ENCODE results near the gene ANXA4. TPM values are rescaled to one million over a fixed set of nuclear protein-coding genes. Genes with fewer than 3 reads are reported as not detected.

The ANXA4 gene
- total RNA-seq, 2 experiments from 2014 or later: 14.6 to 17.5 TPM

DNA sequence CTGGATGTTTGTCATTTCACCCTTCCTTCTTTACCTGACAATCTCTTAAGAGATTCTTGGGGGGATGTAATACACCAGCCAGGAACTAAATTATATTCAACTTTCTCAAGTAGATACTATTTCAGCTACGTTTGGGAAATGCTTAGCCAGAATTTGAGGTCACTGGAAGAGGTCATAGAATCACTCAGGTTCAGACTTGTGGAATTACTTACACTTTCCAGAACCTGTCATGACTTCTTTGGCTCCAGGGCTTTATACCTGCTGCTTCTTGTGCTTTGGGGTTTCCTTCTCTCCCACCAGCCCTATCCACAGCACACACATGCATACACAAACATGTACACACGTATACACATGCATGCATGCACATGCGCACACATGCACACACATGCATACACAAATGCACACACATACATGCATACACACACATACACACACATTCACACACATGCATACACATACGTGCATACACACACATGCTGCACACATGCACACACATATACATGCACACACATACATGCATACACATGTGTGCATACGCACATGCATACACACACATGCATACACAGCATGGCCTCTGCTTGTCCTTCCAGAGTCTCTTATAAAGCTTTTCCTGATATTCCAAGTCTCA lies 23.5 kb upstream of the ANXA4 start:
- no peak overlapping the region for H3K27ac Mint-ChIP-seq
- TF ChIP-seq, protein P1, sequence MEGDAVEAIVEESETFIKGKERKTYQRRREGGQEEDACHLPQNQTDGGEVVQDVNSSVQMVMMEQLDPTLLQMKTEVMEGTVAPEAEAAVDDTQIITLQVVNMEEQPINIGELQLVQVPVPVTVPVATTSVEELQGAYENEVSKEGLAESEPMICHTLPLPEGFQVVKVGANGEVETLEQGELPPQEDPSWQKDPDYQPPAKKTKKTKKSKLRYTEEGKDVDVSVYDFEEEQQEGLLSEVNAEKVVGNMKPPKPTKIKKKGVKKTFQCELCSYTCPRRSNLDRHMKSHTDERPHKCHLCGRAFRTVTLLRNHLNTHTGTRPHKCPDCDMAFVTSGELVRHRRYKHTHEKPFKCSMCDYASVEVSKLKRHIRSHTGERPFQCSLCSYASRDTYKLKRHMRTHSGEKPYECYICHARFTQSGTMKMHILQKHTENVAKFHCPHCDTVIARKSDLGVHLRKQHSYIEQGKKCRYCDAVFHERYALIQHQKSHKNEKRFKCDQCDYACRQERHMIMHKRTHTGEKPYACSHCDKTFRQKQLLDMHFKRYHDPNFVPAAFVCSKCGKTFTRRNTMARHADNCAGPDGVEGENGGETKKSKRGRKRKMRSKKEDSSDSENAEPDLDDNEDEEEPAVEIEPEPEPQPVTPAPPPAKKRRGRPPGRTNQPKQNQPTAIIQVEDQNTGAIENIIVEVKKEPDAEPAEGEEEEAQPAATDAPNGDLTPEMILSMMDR (IDR thresholded peaks at IDR 0.05): no peak
- no peak overlapping the region for H3K4me3 Mint-ChIP-seq
- ChIA-PET CTCF (interaction anchor here (1.2 to 9.3 kb wide), 3 partner anchors 99 to 152 kb away, joined by 3 to 76 read pairs (median 7); no protein-coding TSS in a partner anchor), POLR2A (no interaction called here)
- no peak for ATAC-seq
- intact Hi-C loops (cut with micrococcal nuclease): no loop called here
- H3K9me3 Mint-ChIP-seq: no peaks in the 10 kb centered on the region
- peaks cover 10% of the 10 kb centered on the region for H3K4me1 Mint-ChIP-seq (ENCODE audit: low read depth)
- H3K27me3 Mint-ChIP-seq: no peaks in the 10 kb centered on the region
- H3K36me3 Mint-ChIP-seq (ENCODE audit: low read depth): no peaks in the 10 kb centered on the region
- no peak for DNase-seq

DNA sequence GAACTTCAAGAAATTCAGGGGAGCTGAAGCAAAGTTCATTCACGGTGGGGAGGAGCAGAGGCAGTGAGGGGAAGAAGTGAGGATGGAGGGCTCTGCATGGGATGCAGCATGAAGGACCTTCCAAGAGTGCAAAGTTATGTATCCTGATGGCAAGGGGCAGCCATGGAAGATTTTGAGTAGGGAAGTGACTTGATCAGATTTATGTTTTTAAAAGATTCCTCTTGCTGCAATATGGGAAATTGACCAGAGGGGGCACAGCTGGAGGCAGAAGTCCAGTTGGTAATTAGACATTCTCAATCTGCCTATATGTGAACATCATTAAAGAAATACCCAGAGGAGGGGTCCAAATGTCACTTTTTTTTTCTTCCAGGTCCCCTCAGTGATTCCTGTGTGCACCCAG lies 21.5 kb upstream of the ANXA4 start:
- Mint-ChIP-seq H3K4me1 (ENCODE audit: low read depth) (peaks cover 6% of the 10 kb centered on the region), H3K36me3 (ENCODE audit: low read depth) (no peaks in the 10 kb centered on the region), H3K4me3 (no peak overlapping the region), H3K9me3 (no peaks in the 10 kb centered on the region), H3K27me3 (no peaks in the 10 kb centered on the region), H3K27ac (no peak overlapping the region)
- DNase-seq (no peak), ATAC-seq (no peak)
- intact Hi-C loops (cut with micrococcal nuclease): no loop called here
- TF ChIP-seq, protein P1 (IDR thresholded peaks at IDR 0.05): no peak
- CTCF ChIA-PET: interaction anchor here (1.0 to 9.3 kb wide), 5 partner anchors 9 to 160 kb away, joined by 3 to 76 read pairs (median 6); no protein-coding TSS in a partner anchor
- POLR2A ChIA-PET: no interaction called here

DNA sequence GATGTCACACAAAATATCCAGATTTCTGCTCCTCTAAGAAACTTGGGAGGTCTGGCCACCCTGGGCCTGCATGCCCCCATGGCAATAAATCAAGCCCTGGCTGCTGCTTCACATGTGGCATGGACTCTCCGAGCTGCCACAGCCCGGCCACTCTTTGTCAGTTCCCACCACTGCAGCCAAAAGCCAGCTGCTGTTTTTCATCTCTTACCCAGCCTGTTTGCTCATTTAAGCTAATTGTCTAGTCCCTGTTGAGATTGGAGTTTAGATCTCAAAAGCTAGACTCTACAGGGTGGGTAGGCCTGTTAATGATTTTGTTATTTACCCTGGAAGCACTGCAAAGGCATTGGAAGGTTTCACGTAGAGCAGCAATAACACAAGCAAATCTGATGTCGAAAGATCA lies 20.9 kb upstream of the ANXA4 start:
- ChIA-PET CTCF (interaction anchor here (1.0 to 9.3 kb wide), 2 partner anchors 95 to 155 kb away, joined by 11 to 76 read pairs; no protein-coding TSS in a partner anchor), POLR2A (no interaction called here)
- no peak for ATAC-seq
- Mint-ChIP-seq H3K27ac (no peak overlapping the region), H3K9me3 (no peaks in the 10 kb centered on the region), H3K4me3 (no peak overlapping the region), H3K27me3 (no peaks in the 10 kb centered on the region), H3K36me3 (ENCODE audit: low read depth) (no peaks in the 10 kb centered on the region), H3K4me1 (ENCODE audit: low read depth) (peaks cover 6% of the 10 kb centered on the region)
- DNase-seq: no peak
- intact Hi-C loops (cut with micrococcal nuclease): no loop called here
- TF ChIP-seq, protein P1 (IDR thresholded peaks at IDR 0.05): no peak

DNA sequence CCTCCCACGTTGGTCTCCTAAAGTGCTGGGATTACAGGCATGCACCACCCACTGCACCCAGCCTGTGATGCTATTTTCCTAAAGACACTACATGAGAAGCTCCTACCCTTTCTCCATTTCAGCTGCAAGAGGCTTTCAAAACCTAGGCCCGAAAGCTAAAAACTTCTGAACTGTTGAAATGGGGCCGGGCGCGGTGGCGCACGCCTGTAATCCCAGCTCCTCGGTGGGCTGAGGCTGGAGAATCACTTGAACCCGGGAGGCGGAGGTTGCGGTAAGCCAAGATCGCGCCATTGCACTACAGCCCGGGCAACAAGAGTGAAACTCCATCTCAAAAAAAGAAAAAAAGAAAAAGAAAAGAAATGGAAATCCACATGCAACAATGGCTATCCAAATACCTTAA lies 18.1 kb upstream of the ANXA4 start:
- no peaks in the 10 kb centered on the region for H3K36me3 Mint-ChIP-seq (ENCODE audit: low read depth)

More for the DNA sequence above, 18.1 kb upstream of the ANXA4 start:
- H3K4me3 Mint-ChIP-seq: no peak overlapping the region
- no peaks in the 10 kb centered on the region for H3K9me3 Mint-ChIP-seq
- intact Hi-C loops (cut with micrococcal nuclease): loop anchor here (1.0 kb wide), 1 partner anchor 94 kb away; no protein-coding TSS in a partner anchor
- ATAC-seq (no peak), DNase-seq (no peak)
- CTCF ChIA-PET: interaction anchor here (1.1 to 5.8 kb wide), 25 partner anchors 9 to 287 kb away, joined by 4 to 382 read pairs (median 10); partner anchors contain the start of genes ANXA4, NFU1 and SNRNP27
- TF ChIP-seq, protein P1 (IDR thresholded peaks at IDR 0.05): no peak
- no peaks in the 10 kb centered on the region for H3K27me3 Mint-ChIP-seq
- H3K4me1 Mint-ChIP-seq (ENCODE audit: low read depth): peaks cover 6% of the 10 kb centered on the region
- H3K27ac Mint-ChIP-seq: no peak overlapping the region
- POLR2A ChIA-PET: interaction anchor here (0.7 to 1.6 kb wide), 3 partner anchors 10 to 105 kb away, joined by 3 read pairs; partner anchors contain the start of gene GMCL1
